ENCODE results near the gene NFAT5. TPM values are rescaled to one million over a fixed set of nuclear protein-coding genes. Genes with fewer than 3 reads are reported as not detected.

The NFAT5 gene
- total RNA-seq, 1 experiment from 2014 or later: 34.8 TPM

GRCh38 chr16:69618307-69618706 is 52.5 kb downstream of the NFAT5 start:
- Histone ChIP-seq H3K4me1 (ENCODE audit: insufficient read depth, low read length, poor library complexity, severe bottlenecking) (peaks cover 30% of the 10 kb centered on the region), H3K27ac (ENCODE audit: low read depth, low read length, poor library complexity, severe bottlenecking) (no peak overlapping the region), H3K27me3 (replicated peaks; ENCODE audit: insufficient read depth, low read depth, low read length, poor library complexity) (no peaks in the 10 kb centered on the region), H3K9me3 (ENCODE audit: low read depth, low read length, poor library complexity, severe bottlenecking) (no peaks in the 10 kb centered on the region), H3K36me3 (ENCODE audit: insufficient read depth, low read length, poor library complexity, severe bottlenecking) (no peaks in the 10 kb centered on the region), H3K4me3 (ENCODE audit: low read depth, low read length, poor library complexity, severe bottlenecking) (no peak overlapping the region)
- ChIA-PET POLR2A (ENCODE audit: low non-redundant PET) (interaction anchor here (0.7 kb wide), 1 partner anchor 1468 kb away, joined by 6 read pairs; no protein-coding TSS in a partner anchor), CTCF (no interaction called here)
- intact Hi-C loops (cut with micrococcal nuclease; ENCODE audit: unreplicated experiment): no loop called here
- BruUV-seq (replicated peaks): no TSS peak
- no peak for TF ChIP-seq EZH2 (IDR thresholded peaks at IDR 0.05; ENCODE audit: borderline replicate concordance, low read depth, low read length, poor library complexity, severe bottlenecking)
- no peak for TF ChIP-seq CTCF (conservative IDR thresholded peaks at IDR 0.05; ENCODE audit: low read depth, low read length)
- no peak for DNase-seq (ENCODE audit: low spot score)

DNA sequence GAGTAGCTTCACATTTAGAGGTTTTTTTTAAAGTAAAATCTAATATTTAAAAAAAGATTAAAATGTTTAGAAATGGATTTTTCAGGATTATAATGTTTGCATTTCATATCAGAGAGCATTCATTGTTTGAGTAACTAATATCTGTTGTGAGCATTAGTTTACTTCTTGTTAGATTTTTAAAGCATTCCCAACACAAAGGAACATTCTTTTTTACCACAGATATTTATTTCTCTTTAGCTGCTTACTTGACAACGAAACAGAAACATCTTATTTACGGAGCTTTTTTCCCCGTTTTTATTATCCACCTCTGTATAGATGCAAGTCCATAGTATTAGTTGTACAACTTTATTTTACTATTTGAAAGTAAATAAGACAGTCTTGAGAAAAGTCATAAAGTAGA is 53.0 kb downstream of the NFAT5 start:
- TF ChIP-seq EZH2 (IDR thresholded peaks at IDR 0.05; ENCODE audit: borderline replicate concordance, low read depth, low read length, poor library complexity, severe bottlenecking): no peak
- no peak for TF ChIP-seq CTCF (conservative IDR thresholded peaks at IDR 0.05; ENCODE audit: low read depth, low read length)
- POLR2A ChIA-PET (ENCODE audit: low non-redundant PET): interaction anchor here (0.7 kb wide), 1 partner anchor 1468 kb away, joined by 6 read pairs; no protein-coding TSS in a partner anchor
- no peak overlapping the region for H3K4me3 ChIP-seq (ENCODE audit: low read depth, low read length, poor library complexity, severe bottlenecking)
- H3K27ac ChIP-seq (ENCODE audit: low read depth, low read length, poor library complexity, severe bottlenecking): no peak overlapping the region
- BruUV-seq (replicated peaks): no TSS peak
- CTCF ChIA-PET: no interaction called here
- H3K36me3 ChIP-seq (ENCODE audit: insufficient read depth, low read length, poor library complexity, severe bottlenecking): no peaks in the 10 kb centered on the region
- no peaks in the 10 kb centered on the region for H3K27me3 ChIP-seq (replicated peaks; ENCODE audit: insufficient read depth, low read depth, low read length, poor library complexity)
- no peaks in the 10 kb centered on the region for H3K9me3 ChIP-seq (ENCODE audit: low read depth, low read length, poor library complexity, severe bottlenecking)
- intact Hi-C loops (cut with micrococcal nuclease; ENCODE audit: unreplicated experiment): no loop called here
- no peak for DNase-seq (ENCODE audit: low spot score)
- H3K4me1 ChIP-seq (ENCODE audit: insufficient read depth, low read length, poor library complexity, severe bottlenecking): peaks cover 28% of the 10 kb centered on the region

DNA sequence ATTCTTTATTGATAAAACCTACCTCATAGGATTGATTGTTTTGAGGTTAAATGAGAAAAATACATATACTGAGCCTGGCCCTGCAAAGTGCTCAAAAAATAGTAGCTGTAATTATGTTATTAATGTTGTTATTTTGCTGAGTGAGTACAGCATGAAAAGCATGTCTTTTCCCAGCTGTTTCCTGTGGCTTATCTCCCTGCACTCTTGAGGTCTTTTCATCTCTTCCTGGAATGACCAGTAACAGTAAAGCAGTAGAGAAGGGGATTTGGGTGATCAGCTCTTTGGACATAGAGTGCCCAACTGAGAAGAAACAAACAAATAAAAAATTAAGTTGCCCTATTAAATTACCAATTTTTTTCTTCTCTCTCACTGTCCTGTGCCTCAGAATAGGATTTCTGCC is 53.7 kb downstream of the NFAT5 start:
- ChIA-PET CTCF (interaction anchor here (0.5 kb wide), 1 partner anchor 234 kb away, joined by 3 read pairs; the partner anchor contains the start of gene TERF2), POLR2A (ENCODE audit: low non-redundant PET) (no interaction called here)
- Histone ChIP-seq H3K4me3 (ENCODE audit: low read depth, low read length, poor library complexity, severe bottlenecking) (no peak overlapping the region), H3K27me3 (replicated peaks; ENCODE audit: insufficient read depth, low read depth, low read length, poor library complexity) (no peaks in the 10 kb centered on the region), H3K27ac (ENCODE audit: low read depth, low read length, poor library complexity, severe bottlenecking) (no peak overlapping the region), H3K4me1 (ENCODE audit: insufficient read depth, low read length, poor library complexity, severe bottlenecking) (peaks cover 28% of the 10 kb centered on the region), H3K36me3 (ENCODE audit: insufficient read depth, low read length, poor library complexity, severe bottlenecking) (no peaks in the 10 kb centered on the region), H3K9me3 (ENCODE audit: low read depth, low read length, poor library complexity, severe bottlenecking) (no peaks in the 10 kb centered on the region)
- no peak for DNase-seq (ENCODE audit: low spot score)
- no TSS peak for BruUV-seq (replicated peaks)
- intact Hi-C loops (cut with micrococcal nuclease; ENCODE audit: unreplicated experiment): no loop called here
- TF ChIP-seq EZH2 (IDR thresholded peaks at IDR 0.05; ENCODE audit: borderline replicate concordance, low read depth, low read length, poor library complexity, severe bottlenecking): no peak

GRCh38 chr16:69620573-69620972 is 54.8 kb downstream of the NFAT5 start:
- peaks cover 28% of the 10 kb centered on the region for H3K4me1 ChIP-seq (ENCODE audit: insufficient read depth, low read length, poor library complexity, severe bottlenecking)
- H3K4me3 ChIP-seq (ENCODE audit: low read depth, low read length, poor library complexity, severe bottlenecking): no peak overlapping the region
- H3K27ac ChIP-seq (ENCODE audit: low read depth, low read length, poor library complexity, severe bottlenecking): peak overlapping the region; percentile 40
- BruUV-seq (replicated peaks): no TSS peak
- TF ChIP-seq EZH2 (IDR thresholded peaks at IDR 0.05; ENCODE audit: borderline replicate concordance, low read depth, low read length, poor library complexity, severe bottlenecking) (no peak), CTCF (conservative IDR thresholded peaks at IDR 0.05; ENCODE audit: low read depth, low read length) (no peak)
- H3K36me3 ChIP-seq (ENCODE audit: insufficient read depth, low read length, poor library complexity, severe bottlenecking): no peaks in the 10 kb centered on the region
- CTCF ChIA-PET: no interaction called here
- DNase-seq (ENCODE audit: low spot score): peak; percentile 27
- H3K9me3 ChIP-seq (ENCODE audit: low read depth, low read length, poor library complexity, severe bottlenecking): no peaks in the 10 kb centered on the region
- POLR2A ChIA-PET (ENCODE audit: low non-redundant PET): interaction anchor here (0.6 to 0.7 kb wide), 2 partner anchors 11 to 95 kb away, joined by 3 read pairs; no protein-coding TSS in a partner anchor
- no peaks in the 10 kb centered on the region for H3K27me3 ChIP-seq (replicated peaks; ENCODE audit: insufficient read depth, low read depth, low read length, poor library complexity)
- intact Hi-C loops (cut with micrococcal nuclease; ENCODE audit: unreplicated experiment): no loop called here

Data from A673 (cell line).